ENCODE results near the gene SLC1A2.

SLC1A2 gene

GRCh38 chr11:35323076-35323868, 96.1 kb downstream of the SLC1A2 start:
- no peak for DNase-seq

DNA sequence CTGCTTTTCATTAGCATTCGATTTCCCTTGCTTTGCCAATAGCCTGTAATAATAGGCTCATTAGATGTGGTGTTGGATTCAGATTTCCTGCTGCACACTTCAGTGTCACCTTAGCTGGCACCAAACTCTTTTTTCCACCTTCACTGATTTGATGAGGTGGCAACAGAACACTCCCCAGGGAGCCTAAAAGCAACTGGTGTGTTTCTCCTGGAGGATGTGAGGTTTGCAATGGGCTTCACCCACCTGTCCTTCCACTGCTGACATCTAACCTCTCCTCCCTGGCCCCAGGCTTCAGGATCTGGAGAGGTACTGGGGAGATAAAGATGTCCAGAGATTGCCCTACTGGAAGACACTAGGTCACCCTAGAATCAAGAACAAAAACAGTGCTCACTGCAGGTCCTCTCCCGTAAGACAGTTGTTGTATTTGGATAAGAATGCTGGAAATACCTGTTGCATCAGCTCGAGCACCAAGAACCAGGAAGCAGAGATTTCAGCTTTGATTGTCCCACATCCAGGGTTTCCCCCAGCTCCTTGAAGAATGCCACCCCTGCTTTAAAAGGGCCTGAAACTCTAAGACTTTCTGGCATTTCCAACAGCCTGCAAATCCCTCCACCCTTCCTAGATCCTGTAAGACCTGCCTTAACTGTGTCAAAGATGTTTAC, 96.9 kb downstream of the SLC1A2 start:
- no peak for DNase-seq

GRCh38 chr11:35321532-35322317, 97.6 kb downstream of the SLC1A2 start:
- DNase-seq, result no peak

DNA sequence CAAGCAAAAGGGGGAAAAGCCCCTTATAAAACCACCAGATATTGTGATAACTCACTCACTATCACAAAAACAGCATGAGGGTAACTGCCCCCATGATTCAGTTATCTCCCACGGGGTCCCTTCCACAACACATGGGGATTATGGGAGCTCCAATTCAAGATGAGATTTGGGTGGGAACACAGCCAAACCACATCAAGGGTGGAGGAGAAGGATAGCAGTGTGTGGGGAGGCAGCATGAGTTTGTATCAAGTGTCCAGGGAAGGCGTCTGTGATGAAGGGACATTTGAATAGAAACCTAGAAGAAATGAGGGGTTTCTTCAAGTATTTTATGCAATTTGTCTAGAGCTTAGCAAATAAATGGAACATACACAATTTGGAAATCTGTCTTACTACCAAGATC, 98.2 kb downstream of the SLC1A2 start:
- DNase-seq, result no peak

GRCh38 chr11:35318977-35319925, 100.1 kb downstream of the SLC1A2 start:
- no peak for DNase-seq

GRCh38 chr11:35318309-35318708, 101.0 kb downstream of the SLC1A2 start:
- no peak for DNase-seq

DNA sequence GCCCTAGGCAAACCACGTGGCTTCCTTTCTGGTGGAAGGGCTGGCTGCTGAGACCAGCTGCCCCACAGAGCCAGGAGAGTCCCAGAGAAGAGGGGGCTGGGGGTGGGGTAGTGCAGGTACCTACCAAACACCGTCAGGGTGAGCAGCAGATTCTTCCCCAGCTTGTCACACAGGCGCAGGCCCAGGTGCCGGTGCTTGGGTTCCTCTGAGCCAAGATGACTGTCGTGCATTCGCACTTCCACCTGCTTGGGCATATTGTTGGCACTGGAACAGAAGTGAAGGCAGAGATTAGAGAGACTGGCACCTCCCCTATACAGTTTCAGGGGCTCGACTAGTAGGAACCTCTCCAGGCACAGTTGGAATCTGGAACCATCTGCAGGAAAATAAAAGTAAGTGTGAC, 102.1 kb downstream of the SLC1A2 start:
- no peak for DNase-seq

GRCh38 chr11:35316161-35316560, 103.2 kb downstream of the SLC1A2 start:
- no peak for DNase-seq

DNA sequence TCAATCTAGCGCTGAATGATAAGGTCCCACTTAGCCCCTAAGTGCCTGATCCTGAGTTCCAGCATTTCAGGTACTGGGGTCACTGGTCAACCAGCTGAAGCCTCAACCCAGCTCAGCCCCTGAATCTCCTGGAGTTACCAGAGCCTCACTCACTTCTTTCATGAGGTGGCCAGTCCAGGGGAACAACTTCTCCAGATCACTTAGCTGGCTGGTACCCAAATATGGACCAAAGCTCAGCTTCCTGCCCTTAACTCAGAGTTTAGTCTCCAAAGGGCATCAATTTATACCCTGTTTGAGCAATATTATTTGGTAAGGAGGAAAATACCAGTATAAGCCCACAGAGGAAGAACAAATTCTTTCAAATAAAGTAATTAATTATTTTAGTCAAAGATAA, 105.6 kb downstream of the SLC1A2 start:
- DNase-seq, result no peak

- no peak for DNase-seq
These were observed 106.1 kb downstream of the SLC1A2 start for GRCh38 chr11:35313066-35313759.

- no peak for DNase-seq
These were observed 108.0 kb downstream of the SLC1A2 start for GRCh38 chr11:35311331-35311730.

- no peak for DNase-seq
These were observed 111.2 kb downstream of the SLC1A2 start for GRCh38 chr11:35308157-35308556.

DNA sequence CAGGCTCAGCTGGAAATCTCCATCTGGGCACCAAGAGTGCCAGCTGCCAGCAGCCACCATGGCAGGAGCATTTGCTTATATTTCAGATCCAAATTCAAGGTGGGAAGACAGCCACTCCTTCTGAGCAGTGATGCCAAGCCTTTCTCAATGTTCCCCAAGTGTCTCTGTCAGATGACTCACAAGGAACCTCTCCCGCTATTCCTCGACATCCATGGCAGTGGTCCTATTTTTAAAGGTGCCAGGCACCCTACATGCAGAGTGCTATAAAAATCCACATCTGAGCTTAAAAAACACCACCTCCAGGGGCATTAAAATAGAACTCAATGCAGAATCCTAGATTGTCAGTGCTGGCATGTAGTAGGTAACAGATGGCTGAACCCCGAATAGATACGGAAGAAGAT, 112.1 kb downstream of the SLC1A2 start:
- no peak for DNase-seq

- peak; percentile 70 for DNase-seq
These were observed 113.5 kb downstream of the SLC1A2 start for GRCh38 chr11:35305670-35306382.

GRCh38 chr11:35304900-35305460, 114.4 kb downstream of the SLC1A2 start:
- no peak for DNase-seq

DNA sequence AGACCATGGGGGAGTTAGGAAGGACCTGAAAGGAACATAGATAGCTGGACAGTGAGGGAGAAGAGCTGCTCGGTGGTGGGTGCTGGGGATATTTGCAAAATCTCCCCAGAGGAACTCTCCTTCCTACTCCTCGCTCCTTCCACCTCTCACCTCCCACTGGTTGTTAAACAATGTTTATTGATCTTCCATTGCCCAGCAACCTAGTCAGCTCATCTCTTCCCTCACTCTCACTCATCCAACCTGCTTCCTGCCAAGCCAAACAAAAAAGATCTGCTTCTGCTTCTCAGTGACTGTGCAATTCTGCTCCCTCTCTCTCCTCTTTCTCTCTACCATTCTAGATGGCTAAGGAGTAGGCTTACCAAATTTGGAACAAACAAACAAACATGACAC, 115.0 kb downstream of the SLC1A2 start:
- DNase-seq, result no peak

GRCh38 chr11:35303596-35304385, 115.6 kb downstream of the SLC1A2 start:
- DNase-seq, result no peak

DNA sequence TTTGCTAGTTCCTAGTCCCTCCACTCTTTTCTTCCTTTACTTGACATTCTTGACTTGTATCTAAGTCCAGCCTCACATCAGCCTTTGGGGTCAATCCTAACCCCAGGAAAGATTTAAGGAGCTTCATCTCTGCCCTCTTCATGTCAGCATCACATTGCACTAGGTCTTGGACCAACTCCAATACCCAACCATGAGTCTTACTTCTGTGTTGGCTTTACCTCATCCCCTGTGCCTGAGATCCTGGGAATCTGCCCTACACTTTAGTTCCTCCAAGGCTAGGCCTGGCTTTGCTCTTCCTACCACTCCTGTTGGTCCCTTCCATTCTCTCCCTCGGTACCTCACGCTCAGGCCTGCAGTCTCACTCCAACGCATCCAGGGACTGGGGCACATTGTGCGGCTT, 117.0 kb downstream of the SLC1A2 start:
- no peak for DNase-seq

GRCh38 chr11:35298369-35298768, 121.0 kb downstream of the SLC1A2 start:
- no peak for DNase-seq

GRCh38 chr11:35295751-35296150, 123.6 kb downstream of the SLC1A2 start:
- DNase-seq, result no peak
